Measurements from ENCODE around the gene PIAS2.

DNA sequence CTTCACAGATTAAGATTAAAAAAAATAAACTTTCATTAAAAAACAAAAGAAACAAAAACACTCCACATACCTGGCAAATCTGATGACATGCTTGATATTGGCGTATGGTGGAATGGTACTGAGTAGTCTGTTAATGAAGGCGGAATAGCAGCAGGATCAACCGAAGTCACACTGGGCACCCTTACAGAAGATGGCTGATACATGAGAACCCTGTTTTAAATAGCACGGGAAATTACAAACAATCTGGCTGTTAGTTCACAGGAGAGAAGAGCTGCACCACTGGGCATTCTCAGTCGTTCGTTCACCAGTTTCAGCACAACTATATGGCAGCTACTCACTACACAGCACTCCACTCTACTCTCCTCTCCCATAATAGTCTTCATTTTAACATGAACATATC, 96.4 kb downstream of the PIAS2 start:
- TF ChIP-seq YY1 (IDR thresholded peaks at IDR 0.05; ENCODE audit: insufficient read depth, insufficient read length) = no peak
- TF ChIP-seq ZNF274 (IDR thresholded peaks at IDR 0.05; ENCODE audit: low read depth, low read length) = no peak
- TF ChIP-seq SUZ12 (IDR thresholded peaks at IDR 0.05; ENCODE audit: extremely low read depth, insufficient read depth, insufficient read length) = no peak

Data from NT2/D1 (cell line).